H1 (cell line): Measurements from ENCODE around the gene TFCP2. TPM values are rescaled to one million over a fixed set of nuclear protein-coding genes. Genes with fewer than 3 reads are reported as not detected.

ENCODE experiments used
- ZNF274 ChIP-seq: IDR thresholded peaks from 2 replicates; pipeline ENCODE4 v1.7.0; 2012; ENCODE audit warnings: low read length, borderline replicate concordance; ENCODE audit errors: extremely low read depth
- polyA plus RNA-seq, 7 experiments: library from polyadenylated mRNA; depleted of rRNA in 3 of 7; stranded (reverse) in 5 of 7; unstranded in 2 of 7; fragments of >200 nt in 5 of 7; fragments of 200-250 nt in 2 of 7; gene quantifications; 1 replicate in 5 of 7; 2 replicates in 1 of 7; 4 replicates in 1 of 7; pipeline versions ENCODE4 v1.2.1 to v1.2.3, GENCODE V29; 2011 to 2013; ENCODE audit warnings: missing spikeins in 2 of 7, mixed read lengths in 2 of 7
- total RNA-seq: library from RNA; stranded (reverse); fragmentation: NEBNext Ultra II Directional; extraction: Animal tissue kit (Norgen Biotek cat#: 25700); gene quantifications from 2 replicates; pipeline ENCODE4 v1.2.1, GENCODE V29; 2021

The TFCP2 gene
- total and polyA plus RNA-seq, 2 of the 8 experiments (the other 6 are each of a cell fraction or from before 2014, with no cell fraction given) = 19.8 to 49.2 TPM

GRCh38 chr12:51186465-51187085 lies 13.6 kb upstream of the TFCP2 start (continued):
- no peak for TF ChIP-seq ZNF274
- TF ChIP-seq, all 59 proteins: peak for 0
